Neural crest cell (in vitro differentiated cells): ENCODE measurements around the gene SLX4IP. TPM values are rescaled to one million over a fixed set of nuclear protein-coding genes. Genes with fewer than 3 reads are reported as not detected.
A peak's percentile ranks its signal among the peaks of the same experiment; 100 is the strongest.

ENCODE experiments used
- DNase-seq: peaks from one replicate; pipeline ENCODE4 v3.0.0; 2021; ENCODE audit warnings: low read depth, mixed read lengths, low spot score
- H3K27ac Mint-ChIP-seq: one replicate; pipeline ENCODE4 v1.8.0; 2021; ENCODE audit warnings: mild to moderate bottlenecking, mixed read lengths; ENCODE audit not compliant: unreplicated experiment
- H3K27me3 Mint-ChIP-seq: 2 replicates; pipeline ENCODE4 v1.8.0; 2021; ENCODE audit warnings: low read depth, mild to moderate bottlenecking, mixed read lengths
- H3K36me3 Mint-ChIP-seq: 2 replicates; pipeline ENCODE4 v1.8.0; 2021; ENCODE audit warnings: low read depth, mild to moderate bottlenecking, mixed read lengths
- H3K4me1 Mint-ChIP-seq: 2 replicates; pipeline ENCODE4 v1.8.0; 2021; ENCODE audit warnings: mixed read lengths
- H3K4me3 Mint-ChIP-seq: one replicate; pipeline ENCODE4 v1.8.0; 2021; ENCODE audit warnings: mild to moderate bottlenecking, mixed read lengths
- H3K9me3 Mint-ChIP-seq: 2 replicates; pipeline ENCODE4 v1.8.0; 2021; ENCODE audit warnings: mixed read lengths
- CTCF ChIP-seq: fragments of 200-600 bp; sonication (generic); conservative IDR thresholded peaks from 2 replicates; pipeline ENCODE4 v1.5.0; 2021; ENCODE audit warnings: antibody characterized with exemption, mild to moderate bottlenecking
- total RNA-seq: library from RNA; stranded (reverse); gene quantifications from 2 replicates; pipeline ENCODE4 v1.2.1, GENCODE V29; 2021

SLX4IP gene
- total RNA-seq, 1 donor from 2014 or later = 8.5 TPM

GRCh38 chr20:10521836-10522235, 86.7 kb downstream of the SLX4IP start:
- H3K27ac Mint-ChIP-seq = no peak overlapping the region
- no peak for DNase-seq
- peaks cover 46% of the 10 kb centered on the region for H3K4me1 Mint-ChIP-seq
- H3K27me3 Mint-ChIP-seq = no peaks in the 10 kb centered on the region
- H3K9me3 Mint-ChIP-seq = no peaks in the 10 kb centered on the region
- H3K4me3 Mint-ChIP-seq = no peak overlapping the region
- peaks cover 4% of the 10 kb centered on the region for H3K36me3 Mint-ChIP-seq
- no peak for TF ChIP-seq CTCF

- TF ChIP-seq CTCF = no peak
- H3K27me3 Mint-ChIP-seq = no peaks in the 10 kb centered on the region
- no peaks in the 10 kb centered on the region for H3K9me3 Mint-ChIP-seq
- no peak overlapping the region for H3K4me3 Mint-ChIP-seq
- peaks cover 46% of the 10 kb centered on the region for H3K4me1 Mint-ChIP-seq
- H3K36me3 Mint-ChIP-seq = peaks cover 4% of the 10 kb centered on the region
- DNase-seq = no peak
- H3K27ac Mint-ChIP-seq = no peak overlapping the region
These were observed 87.2 kb downstream of the SLX4IP start for GRCh38 chr20:10522328-10522727.

GRCh38 chr20:10523443-10523842, 88.3 kb downstream of the SLX4IP start:
- DNase-seq = no peak
- no peak overlapping the region for H3K4me3 Mint-ChIP-seq
- H3K4me1 Mint-ChIP-seq = peaks cover 46% of the 10 kb centered on the region
- H3K36me3 Mint-ChIP-seq = peaks cover 4% of the 10 kb centered on the region
- TF ChIP-seq CTCF = no peak
- no peaks in the 10 kb centered on the region for H3K27me3 Mint-ChIP-seq
- no peak overlapping the region for H3K27ac Mint-ChIP-seq
- no peaks in the 10 kb centered on the region for H3K9me3 Mint-ChIP-seq

- H3K27me3 Mint-ChIP-seq = no peaks in the 10 kb centered on the region
- peaks cover 46% of the 10 kb centered on the region for H3K4me1 Mint-ChIP-seq
- DNase-seq = peak; percentile 5
These were observed 89.0 kb downstream of the SLX4IP start for GRCh38 chr20:10524034-10524476.

GRCh38 chr20:10524643-10525042, 89.5 kb downstream of the SLX4IP start:
- Mint-ChIP-seq H3K9me3 (no peaks in the 10 kb centered on the region), H3K4me1 (peaks cover 46% of the 10 kb centered on the region), H3K4me3 (no peak overlapping the region), H3K36me3 (peaks cover 4% of the 10 kb centered on the region), H3K27ac (no peak overlapping the region), H3K27me3 (no peaks in the 10 kb centered on the region)
- TF ChIP-seq CTCF = no peak
- DNase-seq = no peak

More at GRCh38 chr20:10524034-10524476, 89.0 kb downstream of the SLX4IP start:
- peak overlapping the region; percentile 84 for H3K27ac Mint-ChIP-seq
- peaks cover 4% of the 10 kb centered on the region for H3K36me3 Mint-ChIP-seq
- peak overlapping the region; percentile 1 for H3K4me3 Mint-ChIP-seq
- TF ChIP-seq CTCF = no peak
- no peaks in the 10 kb centered on the region for H3K9me3 Mint-ChIP-seq

- no peak for DNase-seq
- Mint-ChIP-seq H3K4me3 (no peak overlapping the region), H3K36me3 (peaks cover 4% of the 10 kb centered on the region), H3K27me3 (no peaks in the 10 kb centered on the region), H3K4me1 (peaks cover 22% of the 10 kb centered on the region), H3K27ac (no peak overlapping the region), H3K9me3 (no peaks in the 10 kb centered on the region)
- no peak for TF ChIP-seq CTCF
These were observed 92.7 kb downstream of the SLX4IP start for GRCh38 chr20:10527781-10528180.
